Upper lobe of left lung (tissue), 4 donors: ENCODE data around the gene CHURC1.

Experiments
- EP300 ChIP-seq, 4 donors: sonication (generic); formaldehyde crosslinking; IDR thresholded peaks; one replicate each; pipeline ENCODE4 v1.5.1; 2017; ENCODE audit warnings: antibody characterized with exemption in 4 of 4, control low read depth in 2 of 4
- POLR2AphosphoS5 ChIP-seq, 2 donors: sonication (generic); formaldehyde crosslinking; IDR thresholded peaks; one replicate each; pipeline ENCODE4 v1.5.1; 2017; ENCODE audit warnings: antibody characterized with exemption in 2 of 2
- TF ChIP-seq, protein P1 (sequence below), 6 experiments: fragments of 450-650 bp in 4 of 6; fragments of 200-600 bp in 2 of 6; sonication (generic) in 2 of 6; IDR thresholded peaks; one replicate each; pipeline ENCODE4 v1.5.1; 2016 to 2019; ENCODE audit warnings: antibody characterized with exemption in 6 of 6

DNA sequence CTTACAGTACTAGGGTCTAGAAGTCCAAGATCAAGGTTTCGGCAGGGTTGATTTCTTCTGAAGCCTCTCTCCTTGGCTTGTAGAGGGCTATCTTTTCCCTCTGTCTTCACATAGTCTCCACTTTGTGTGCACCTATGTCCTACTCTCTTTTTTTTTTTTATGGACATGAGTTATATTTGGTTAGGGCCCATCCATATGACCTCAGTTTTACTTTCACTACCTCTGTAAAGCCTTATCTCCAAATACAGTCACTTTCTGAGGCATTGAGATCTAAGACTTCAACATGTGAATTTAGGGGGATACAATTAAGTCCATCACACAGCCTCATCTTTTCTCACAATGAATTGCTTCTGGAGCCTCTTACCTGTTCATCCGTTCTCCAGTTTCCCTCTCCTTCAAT, 28.7 kb upstream of the CHURC1 start:
- TF ChIP-seq EP300 (IDR thresholded peaks at IDR 0.05) (no peak), POLR2AphosphoS5 (IDR thresholded peaks at IDR 0.05) (no peak)
- TF ChIP-seq, protein P1, sequence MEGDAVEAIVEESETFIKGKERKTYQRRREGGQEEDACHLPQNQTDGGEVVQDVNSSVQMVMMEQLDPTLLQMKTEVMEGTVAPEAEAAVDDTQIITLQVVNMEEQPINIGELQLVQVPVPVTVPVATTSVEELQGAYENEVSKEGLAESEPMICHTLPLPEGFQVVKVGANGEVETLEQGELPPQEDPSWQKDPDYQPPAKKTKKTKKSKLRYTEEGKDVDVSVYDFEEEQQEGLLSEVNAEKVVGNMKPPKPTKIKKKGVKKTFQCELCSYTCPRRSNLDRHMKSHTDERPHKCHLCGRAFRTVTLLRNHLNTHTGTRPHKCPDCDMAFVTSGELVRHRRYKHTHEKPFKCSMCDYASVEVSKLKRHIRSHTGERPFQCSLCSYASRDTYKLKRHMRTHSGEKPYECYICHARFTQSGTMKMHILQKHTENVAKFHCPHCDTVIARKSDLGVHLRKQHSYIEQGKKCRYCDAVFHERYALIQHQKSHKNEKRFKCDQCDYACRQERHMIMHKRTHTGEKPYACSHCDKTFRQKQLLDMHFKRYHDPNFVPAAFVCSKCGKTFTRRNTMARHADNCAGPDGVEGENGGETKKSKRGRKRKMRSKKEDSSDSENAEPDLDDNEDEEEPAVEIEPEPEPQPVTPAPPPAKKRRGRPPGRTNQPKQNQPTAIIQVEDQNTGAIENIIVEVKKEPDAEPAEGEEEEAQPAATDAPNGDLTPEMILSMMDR (IDR thresholded peaks at IDR 0.05) = no peak
